DMS79 (cell line): ENCODE results near the gene ARFGAP3.
"Not testable (repeated sequence)": the region's sequence is repeated elsewhere in the genome, so short reads cannot be mapped to it uniquely, and the experiment has no call there.

Experiments used
- DNase-seq: peaks from one replicate; lab custom pipeline; 2025; lab: John Stamatoyannopoulos, UW

ARFGAP3 gene

DNA sequence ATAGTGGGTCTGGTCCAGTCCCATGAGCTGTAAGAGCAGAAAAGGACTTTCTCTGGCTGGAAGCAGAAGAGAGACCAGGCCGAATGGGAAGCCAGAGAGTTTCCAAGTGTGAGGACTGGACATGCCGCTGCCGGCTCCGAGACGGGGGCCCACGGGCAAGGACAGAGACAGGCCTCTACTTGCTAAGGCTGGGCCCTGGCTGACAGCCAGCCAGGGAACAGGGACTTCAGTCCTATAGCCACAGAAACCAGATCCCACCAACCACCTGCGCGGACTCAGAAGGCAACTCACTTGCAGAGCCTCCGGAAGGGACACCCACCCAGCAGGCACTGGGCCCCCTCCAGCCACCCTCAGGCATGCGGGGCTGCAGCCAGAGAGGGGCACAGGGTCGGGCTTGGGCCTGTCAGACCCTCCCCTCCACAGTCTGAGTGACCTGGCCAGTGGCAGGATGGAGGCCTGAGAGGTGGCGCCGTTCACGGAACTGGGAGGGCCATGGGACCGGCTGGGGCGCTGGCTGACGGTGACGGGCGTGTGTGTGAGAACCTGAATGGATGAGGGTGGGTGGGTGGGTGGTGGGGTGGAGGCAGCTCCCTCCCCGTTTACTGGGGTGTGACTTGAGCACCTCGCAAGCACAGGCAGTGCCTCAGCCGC is 88.6 kb downstream of the ARFGAP3 start:
- DNase-seq: no peak

DNA sequence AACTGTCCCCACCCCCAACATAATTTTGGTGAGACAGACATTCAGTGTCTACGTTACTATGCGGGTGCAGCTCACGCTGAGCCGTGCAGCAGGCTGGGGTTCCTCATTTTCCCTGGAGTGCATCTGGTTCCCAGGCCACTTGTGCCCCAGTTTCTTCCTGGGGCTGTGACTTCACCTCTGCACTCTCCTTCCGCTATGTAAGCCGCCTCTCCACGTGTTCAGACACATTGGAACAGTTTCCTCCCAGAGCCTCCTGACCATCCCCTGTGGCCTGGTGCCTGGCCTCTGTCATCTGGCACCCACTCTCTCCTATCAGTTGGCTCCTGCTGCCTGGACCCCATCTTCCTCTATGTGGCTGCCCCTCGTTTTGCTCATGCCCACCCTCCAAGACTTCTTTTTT is 90.2 kb downstream of the ARFGAP3 start:
- DNase-seq: no peak

DNA sequence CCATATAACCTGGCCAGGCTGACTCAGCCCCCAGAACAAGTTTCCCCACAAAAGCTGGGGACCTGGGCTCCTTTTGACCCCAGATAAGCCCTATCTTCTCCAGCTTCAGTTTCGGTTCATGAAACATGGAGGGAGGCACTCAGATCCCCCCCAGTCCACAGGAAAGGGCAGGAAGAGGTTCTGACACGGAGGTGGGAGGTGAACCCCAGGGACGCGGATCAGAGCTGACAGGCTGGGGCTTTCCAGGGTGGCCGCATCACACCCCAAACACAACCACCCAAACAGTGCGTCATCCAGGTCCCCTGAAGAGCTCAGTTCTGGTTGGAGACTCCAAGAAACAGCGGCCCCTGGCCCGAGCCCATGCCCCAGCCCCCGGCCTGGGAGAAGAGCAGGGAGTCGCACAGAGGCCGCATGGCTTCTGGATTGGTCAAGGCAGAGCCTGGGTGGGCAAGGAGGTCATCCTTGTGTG is 92.1 kb downstream of the ARFGAP3 start:
- no peak for DNase-seq

DNA sequence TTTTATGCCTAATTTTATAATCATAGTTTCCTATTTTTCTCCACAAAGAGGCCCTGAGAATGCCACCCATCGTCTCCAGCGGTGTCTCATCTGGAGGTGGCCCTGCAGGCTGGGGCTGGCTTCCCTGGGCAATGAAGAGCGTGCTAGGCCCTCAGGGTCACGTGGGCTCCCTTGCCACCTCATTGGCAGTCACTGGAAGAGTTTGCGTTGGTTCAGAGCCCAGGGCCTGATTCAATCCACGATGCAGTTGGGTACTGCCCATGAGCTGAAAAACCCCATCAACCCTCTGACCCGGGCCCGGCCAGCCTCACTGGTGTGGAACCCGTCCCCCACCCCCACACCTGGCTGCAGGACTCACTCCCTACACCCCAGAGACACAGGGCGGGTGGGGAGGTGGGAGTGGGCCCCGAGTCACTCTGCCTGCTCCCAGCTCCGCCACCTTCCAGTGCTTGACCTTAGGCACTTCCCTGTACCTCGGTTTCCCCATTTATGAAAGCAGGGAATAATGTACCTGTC is 93.0 kb downstream of the ARFGAP3 start:
- DNase-seq: no peak

DNA sequence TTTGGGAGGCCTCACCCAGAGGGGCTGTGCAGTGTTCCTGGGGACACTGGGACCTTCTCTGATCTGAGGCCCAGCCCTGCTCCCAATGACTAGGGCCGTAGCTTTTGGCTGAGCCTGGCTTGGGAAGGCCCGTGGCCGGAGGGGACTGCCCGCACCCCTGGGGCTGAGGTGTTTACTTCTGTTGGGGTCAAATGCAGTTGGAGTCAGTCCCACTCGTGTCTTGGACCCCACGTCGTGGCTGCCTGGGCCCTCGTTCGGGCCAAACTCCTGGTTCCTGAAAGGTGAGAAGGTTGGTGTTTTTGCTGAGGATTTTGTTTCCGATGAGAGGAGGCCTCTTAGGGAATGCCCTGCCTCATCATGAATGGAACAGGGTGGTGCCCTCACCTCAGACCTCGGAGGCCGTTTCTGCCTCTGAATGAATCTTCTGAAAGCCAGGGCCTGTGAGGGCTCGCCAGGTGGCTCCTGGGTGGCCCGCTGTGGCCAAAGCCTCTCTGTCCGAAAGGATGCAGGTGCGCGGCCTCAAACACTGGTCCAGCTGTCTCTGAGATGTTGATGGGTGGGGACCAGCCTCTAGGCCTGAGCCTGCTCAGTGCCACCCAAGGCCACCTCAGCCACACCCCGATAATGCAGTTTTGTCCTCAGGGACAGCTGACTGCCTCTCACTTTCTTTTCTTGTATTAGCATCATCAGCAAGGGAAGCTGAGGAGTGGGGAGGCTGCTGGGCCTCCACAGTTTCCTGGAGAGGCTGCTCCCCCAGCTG is 96.1 kb downstream of the ARFGAP3 start:
- no peak for DNase-seq

DNA sequence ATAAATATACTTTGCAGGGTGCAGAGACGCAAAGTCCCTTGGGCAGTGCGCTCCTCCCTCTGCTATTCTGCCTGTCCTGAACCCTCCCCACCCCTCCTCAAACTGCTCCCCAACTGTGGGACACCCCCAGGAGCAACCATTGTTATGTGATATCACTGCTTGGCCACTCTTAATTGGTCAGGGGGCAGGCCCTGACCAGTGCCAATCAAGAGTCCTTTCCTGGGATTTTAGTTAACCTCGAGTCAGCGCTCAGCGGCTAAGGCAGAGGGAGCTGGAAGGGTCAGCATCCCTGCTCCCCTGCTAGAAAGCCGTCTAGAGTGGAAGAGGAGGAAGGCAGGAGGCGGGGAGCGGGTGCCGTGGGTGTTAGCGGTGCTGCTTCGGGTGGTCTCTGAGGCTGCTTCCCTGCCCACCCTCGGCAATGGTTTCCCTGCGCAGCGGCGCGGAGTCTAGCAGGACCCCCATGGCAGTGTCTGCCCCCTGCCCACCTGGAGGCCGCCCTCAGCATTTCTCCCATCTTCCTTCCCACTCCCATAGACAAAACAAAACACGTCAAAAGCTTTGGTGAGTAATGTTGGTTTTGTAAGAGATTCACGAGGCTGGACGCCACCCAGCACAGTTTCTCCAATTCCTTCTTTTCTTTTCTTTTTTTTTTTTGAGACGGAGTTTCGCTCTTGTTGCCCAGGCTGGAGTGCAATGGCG is 98.0 kb downstream of the ARFGAP3 start:
- DNase-seq: no peak

DNA sequence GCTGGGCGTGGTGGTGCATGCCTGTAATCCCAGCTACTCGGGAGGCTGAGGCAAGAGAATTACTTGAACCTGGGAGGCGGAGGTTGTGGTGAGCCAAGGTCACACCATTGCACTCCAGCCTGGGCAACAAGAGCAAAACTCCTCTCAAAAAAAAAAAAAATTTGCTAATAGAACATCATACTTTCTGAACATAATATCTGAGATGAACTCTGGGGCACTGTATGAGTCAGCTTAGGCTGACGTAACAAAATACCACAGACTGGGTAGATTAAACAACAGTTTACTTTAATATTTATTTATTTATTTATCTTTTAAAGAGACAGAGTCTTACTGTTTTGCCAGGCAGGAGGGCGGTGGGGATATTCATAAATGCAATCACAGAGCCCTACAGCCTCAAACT is 101.5 kb downstream of the ARFGAP3 start:
- DNase-seq: not testable (repeated sequence)

DNA sequence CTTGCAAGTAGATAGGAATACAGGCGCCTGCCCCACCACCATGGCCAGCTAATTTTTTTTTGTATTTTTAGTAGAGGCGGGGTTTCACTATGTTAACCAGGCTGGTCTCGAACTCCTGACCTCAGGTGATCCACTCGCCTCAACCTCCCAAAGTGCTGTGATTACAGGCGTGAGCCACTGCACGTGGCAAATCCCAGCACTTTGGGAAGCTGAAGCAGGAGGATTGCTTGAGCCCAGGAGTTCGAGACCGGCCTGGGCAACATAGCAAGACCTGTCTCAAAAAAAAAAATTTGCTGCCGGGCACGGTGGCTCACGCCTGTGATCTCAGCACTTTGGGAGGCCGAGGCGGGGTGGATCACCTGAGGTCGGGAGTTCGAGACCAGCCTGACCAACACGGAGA is 102.0 kb downstream of the ARFGAP3 start:
- DNase-seq: not testable (repeated sequence)

DNA sequence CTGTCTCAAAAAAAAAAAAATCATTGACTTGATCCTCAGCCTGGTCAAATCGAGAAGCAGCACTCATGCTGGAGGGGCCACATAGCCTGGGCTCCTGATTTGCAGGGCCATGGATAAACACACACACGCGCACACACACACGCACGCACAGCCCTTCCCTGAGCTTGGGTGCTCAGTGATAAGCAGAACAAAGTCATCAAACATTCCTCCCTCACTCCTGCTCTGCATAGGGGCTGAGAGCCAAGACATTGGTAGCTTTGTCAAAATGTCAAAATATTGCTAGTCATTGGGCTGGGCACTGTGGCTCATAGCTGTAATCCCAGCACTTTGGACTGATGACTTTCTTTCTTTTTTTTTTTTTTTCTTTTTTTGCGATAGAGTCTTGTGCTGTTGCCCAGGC is 102.4 kb downstream of the ARFGAP3 start:
- DNase-seq: no peak

DNA sequence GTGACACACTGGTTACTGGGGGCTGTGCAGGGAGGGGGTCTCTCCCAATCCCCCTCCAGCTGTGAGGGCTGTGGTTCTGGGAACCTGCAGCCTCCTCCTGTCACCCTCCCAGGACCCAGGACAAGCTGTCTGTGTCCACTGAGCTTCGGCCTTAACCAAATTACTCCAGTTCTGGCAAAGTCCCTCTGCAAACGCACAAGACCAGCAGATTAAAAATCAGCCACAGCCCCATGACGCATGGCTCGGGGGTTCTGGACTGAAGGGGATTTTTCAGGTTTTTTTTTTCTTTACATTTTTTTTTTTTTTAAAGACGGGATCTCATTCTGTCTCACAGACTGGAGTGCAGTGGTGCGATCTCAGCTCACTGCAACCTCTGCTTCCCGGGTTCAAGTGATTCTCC is 104.2 kb downstream of the ARFGAP3 start:
- no peak for DNase-seq

DNA sequence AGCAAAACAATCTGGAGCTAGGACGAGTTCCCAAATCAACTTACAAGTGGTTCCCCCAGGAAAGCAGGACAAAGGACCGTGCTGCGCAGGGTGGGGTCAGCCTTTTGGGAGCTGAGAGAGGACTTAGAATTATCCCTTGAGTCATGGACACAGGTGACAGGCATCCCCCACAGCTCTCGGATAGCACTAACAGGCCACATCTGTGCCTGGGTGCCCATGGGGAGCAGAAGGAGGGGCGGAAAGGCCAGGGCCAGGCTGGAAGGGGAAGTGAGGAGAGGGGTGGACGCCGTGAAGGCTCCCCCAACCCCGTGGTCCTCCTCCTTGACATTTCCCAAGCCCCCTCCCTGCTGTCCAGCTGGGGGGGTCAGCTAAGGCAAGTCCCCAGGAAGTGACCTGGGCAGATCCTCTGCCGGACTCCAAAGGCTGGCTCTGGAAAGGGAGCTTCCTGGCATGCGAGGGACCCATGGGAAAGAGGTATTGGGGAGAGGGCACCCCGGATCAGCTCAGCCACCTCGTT is 104.8 kb downstream of the ARFGAP3 start:
- no peak for DNase-seq

DNA sequence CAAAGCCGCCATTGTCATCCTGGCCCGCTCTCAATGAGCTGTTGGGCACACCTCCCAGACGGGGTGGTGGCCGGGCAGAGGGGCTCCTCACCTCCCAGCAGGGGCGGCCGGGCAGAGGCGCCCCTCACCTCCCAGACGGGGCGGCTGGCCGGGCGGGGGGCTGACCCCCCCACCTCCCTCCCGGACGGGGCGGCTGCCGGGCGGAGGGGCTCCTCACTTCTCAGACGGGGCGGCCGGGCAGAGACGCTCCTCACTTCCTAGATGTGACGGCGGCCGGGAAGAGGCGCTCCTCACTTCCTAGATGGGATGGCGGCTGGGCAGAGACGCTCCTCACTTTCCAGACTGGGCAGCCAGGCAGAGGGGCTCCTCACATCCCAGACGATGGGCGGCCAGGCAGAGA is 106.7 kb downstream of the ARFGAP3 start:
- not testable (repeated sequence) for DNase-seq

DNA sequence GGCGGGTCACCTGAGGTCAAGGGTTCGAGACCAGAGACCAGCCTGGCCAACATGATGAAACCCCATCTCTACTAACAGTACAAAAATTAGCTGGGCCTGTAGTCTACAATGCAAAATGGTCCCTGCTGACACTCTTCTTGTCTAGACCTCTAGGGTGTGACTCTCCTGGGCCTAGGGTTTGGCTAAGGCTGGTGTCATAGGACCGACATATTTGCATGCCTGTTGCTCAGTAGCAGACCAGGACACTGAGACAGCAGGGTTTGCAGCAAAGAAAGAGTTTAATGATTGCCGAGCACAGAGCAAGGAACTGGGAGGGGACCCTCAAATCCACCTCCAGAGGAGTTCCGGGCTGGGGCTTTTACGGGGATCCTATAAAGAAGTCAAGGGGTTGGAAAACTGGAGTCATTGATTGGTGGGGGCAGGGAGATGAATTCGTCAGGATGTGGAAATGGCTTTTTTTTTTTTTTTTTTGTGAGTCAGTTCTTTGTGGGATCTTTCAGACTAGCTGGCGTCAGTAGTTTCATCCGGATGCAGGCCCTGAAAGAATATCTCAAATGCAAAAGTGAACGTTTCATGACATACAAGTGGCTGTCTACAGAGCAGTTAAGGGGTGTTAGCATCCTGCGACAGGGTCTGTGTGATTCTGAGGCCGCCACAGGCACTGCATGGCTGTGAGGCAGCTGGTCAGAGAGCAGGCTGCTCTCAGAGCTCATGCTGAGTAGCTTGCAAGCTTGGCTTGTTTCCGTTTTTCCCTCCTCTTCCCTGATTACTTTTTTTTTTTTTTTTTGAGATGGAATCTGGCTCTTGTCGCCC is 109.2 kb downstream of the ARFGAP3 start:
- DNase-seq: no peak
